Thyroid gland (tissue), 4 donors: ENCODE data around the gene BDNF. TPM values are rescaled to one million over a fixed set of nuclear protein-coding genes. Genes with fewer than 3 reads are reported as not detected.
A peak's percentile ranks its signal among the peaks of the same experiment; 100 is the strongest.

Experiments
- DNase-seq, 2 donors: peaks; one replicate each; pipeline ENCODE4 v3.0.0-alpha.2; 2019
- H3K27ac ChIP-seq, 3 donors: fragments of 200-600 bp; sonication (generic); 1 replicate in 2 of 3; 2 replicates in 1 of 3; pipeline ENCODE4 v1.5.1; 2016 to 2019; ENCODE audit warnings: mild to moderate bottlenecking in 1 of 3, moderate library complexity in 1 of 3
- H3K27me3 ChIP-seq: fragments of 200-600 bp; sonication (generic); one replicate; pipeline ENCODE4 v1.5.1; 2019
- H3K36me3 ChIP-seq, 2 donors: fragments of 200-600 bp; sonication (generic); one replicate each; pipeline ENCODE4 v1.5.1; 2016 to 2019
- H3K4me1 ChIP-seq, 2 donors: fragments of 200-600 bp; sonication (generic); one replicate each; pipeline ENCODE4 v1.5.1; 2017 to 2019
- H3K4me3 ChIP-seq, 3 donors: fragments of 200-600 bp; sonication (generic); replicated peaks in 1 of 3; 1 replicate in 2 of 3; 2 replicates in 1 of 3; pipeline ENCODE4 v1.5.1; 2016; ENCODE audit warnings: mild to moderate bottlenecking in 1 of 3
- H3K9me3 ChIP-seq: fragments of 200-600 bp; sonication (generic); one replicate; pipeline ENCODE4 v1.5.1; 2017
- CTCF ChIP-seq, 6 experiments: fragments of 200-600 bp in 3 of 6; fragments of 450-650 bp in 3 of 6; sonication (generic) in 3 of 6; IDR thresholded peaks; one replicate each; pipeline ENCODE4 v1.5.1; 2016 to 2019; ENCODE audit warnings: antibody characterized with exemption in 6 of 6, mild to moderate bottlenecking in 2 of 6, inconsistent platforms in 1 of 6, moderate library complexity in 1 of 6
- POLR2A ChIP-seq, 2 donors: fragments of 450-650 bp; IDR thresholded peaks; one replicate each; pipeline ENCODE4 v1.6.1; 2017; ENCODE audit warnings: antibody characterized with exemption in 2 of 2, mild to moderate bottlenecking in 2 of 2, moderate library complexity in 1 of 2
- WGBS, 2 donors: methylation state at CpG; one replicate each; pipeline ENCODE4 v1.1.5; 2017; 5-methylcytosine and 5-hydroxymethylcytosine counted together
- intact Hi-C: fragments of 100-400 bp; cut with DNase I; formaldehyde crosslinking; loops from one replicate; pipeline ENCODE4 v1.15.1; 2023
- total RNA-seq, 4 donors: library from RNA; depleted of rRNA; stranded (reverse); fragments of >200 nt; gene quantifications; one replicate each; pipeline ENCODE4 v1.2.3, GENCODE V29; 2016

The BDNF gene
- total RNA-seq, 4 donors from 2014 or later: 0.54 to 4.7 (median 1.1) TPM

- 2 to 6% methylated on average over 16 of the region's 16 CpGs for WGBS, 2 donors
- Histone ChIP-seq H3K4me1 (peaks cover 26 to 27% of the 10 kb centered on the region in 2 donors), H3K9me3 (no peaks in the 10 kb centered on the region), H3K4me3 (peak overlapping the region in 2 of 3 donors; percentile 14 to 39), H3K27me3 (peaks cover 20% of the 10 kb centered on the region), H3K27ac (no peak overlapping the region), H3K36me3 (no peaks in the 10 kb centered on the region)
- no peak for DNase-seq
- TF ChIP-seq CTCF (IDR thresholded peaks at IDR 0.05) (no peak), POLR2A (IDR thresholded peaks at IDR 0.05) (no peak)
- intact Hi-C loops: no loop called here
These were observed 19.3 kb upstream of the BDNF start for GRCh38 chr11:27719546-27719925.

- Histone ChIP-seq H3K9me3 (no peaks in the 10 kb centered on the region), H3K36me3 (no peaks in the 10 kb centered on the region), H3K4me1 (peaks cover 26 to 27% of the 10 kb centered on the region in 2 donors), H3K27ac (peak overlapping the region in 2 of 3 donors; percentile 6 to 30), H3K27me3 (peaks cover 20% of the 10 kb centered on the region), H3K4me3 (peak overlapping the region; percentile 14 to 45 (median 39))
- WGBS, 2 donors: 2 to 7% methylated on average over 18 to 23 of the region's 52 CpGs
- TF ChIP-seq CTCF (IDR thresholded peaks at IDR 0.05): peak in 1 of 6 experiments; percentile 6
- no peak for TF ChIP-seq POLR2A (IDR thresholded peaks at IDR 0.05)
- intact Hi-C loops: no loop called here
- DNase-seq: peak; percentile 54 to 71
These were observed 18.7 kb upstream of the BDNF start for GRCh38 chr11:27718863-27719545.

- Histone ChIP-seq H3K4me1 (peaks cover 26 to 27% of the 10 kb centered on the region in 2 donors), H3K27ac (peak overlapping the region in 2 of 3 donors; percentile 6 to 30), H3K27me3 (peaks cover 20% of the 10 kb centered on the region), H3K9me3 (no peaks in the 10 kb centered on the region), H3K4me3 (peak overlapping the region; percentile 14 to 45 (median 39)), H3K36me3 (no peaks in the 10 kb centered on the region)
- peak in 1 of 2 donors; percentile 15 for TF ChIP-seq POLR2A (IDR thresholded peaks at IDR 0.05)
- TF ChIP-seq CTCF (IDR thresholded peaks at IDR 0.05): no peak
- peak; percentile 66 to 67 for DNase-seq
- WGBS, 2 donors: 1 to 4% methylated on average over 20 to 26 of the region's 30 CpGs
- intact Hi-C loops: no loop called here
These were observed 18.1 kb upstream of the BDNF start for GRCh38 chr11:27718346-27718862.

- H3K27ac ChIP-seq: no peak overlapping the region
- intact Hi-C loops: no loop called here
- no peaks in the 10 kb centered on the region for H3K9me3 ChIP-seq
- H3K4me1 ChIP-seq: peaks cover 24 to 27% of the 10 kb centered on the region in 2 donors
- H3K4me3 ChIP-seq: peak overlapping the region in 1 of 3 donors; percentile 39
- peaks cover 17% of the 10 kb centered on the region for H3K27me3 ChIP-seq
- WGBS, 2 donors: 11 to 12% methylated on average over 8 of the region's 8 CpGs
- DNase-seq: no peak
- H3K36me3 ChIP-seq: no peaks in the 10 kb centered on the region
- TF ChIP-seq CTCF (IDR thresholded peaks at IDR 0.05) (no peak), POLR2A (IDR thresholded peaks at IDR 0.05) (no peak)
These were observed 17.6 kb upstream of the BDNF start for GRCh38 chr11:27717801-27718229.

GRCh38 chr11:27717377-27717776 is 17.1 kb upstream of the BDNF start:
- Histone ChIP-seq H3K27ac (no peak overlapping the region), H3K4me3 (no peak overlapping the region), H3K4me1 (peaks cover 20 to 22% of the 10 kb centered on the region in 2 donors), H3K36me3 (no peaks in the 10 kb centered on the region), H3K9me3 (no peaks in the 10 kb centered on the region), H3K27me3 (peaks cover 12% of the 10 kb centered on the region)
- peak in 1 of 6 experiments; percentile 3 for TF ChIP-seq CTCF (IDR thresholded peaks at IDR 0.05)
- TF ChIP-seq POLR2A (IDR thresholded peaks at IDR 0.05): no peak
- intact Hi-C loops: no loop called here
- no peak for DNase-seq
